ENCODE data around the gene WDR35. TPM values are rescaled to one million over a fixed set of nuclear protein-coding genes. Genes with fewer than 3 reads are reported as not detected.
"Not testable (repeated sequence)": the region's sequence is repeated elsewhere in the genome, so short reads cannot be mapped to it uniquely, and the experiment has no call there.

WDR35 gene
- polyA plus RNA-seq, 4 donors = 21.2 to 30.7 (median 26.8) TPM

- DNase-seq (ENCODE audit: low read depth in 4 of 4, low spot score in 3 of 4) = no peak
These were observed 91.1 kb downstream of the WDR35 start for GRCh38 chr2:19898592-19899329.

GRCh38 chr2:19897623-19898245 is 92.2 kb downstream of the WDR35 start:
- no peak for DNase-seq (ENCODE audit: low read depth in 4 of 4, low spot score in 3 of 4)

- no peak for DNase-seq (ENCODE audit: low read depth in 4 of 4, low spot score in 3 of 4)
These were observed 94.4 kb downstream of the WDR35 start for GRCh38 chr2:19895535-19895934.

- no peak for DNase-seq (ENCODE audit: low read depth in 4 of 4, low spot score in 3 of 4)
These were observed 95.6 kb downstream of the WDR35 start for GRCh38 chr2:19894134-19894792.

DNA sequence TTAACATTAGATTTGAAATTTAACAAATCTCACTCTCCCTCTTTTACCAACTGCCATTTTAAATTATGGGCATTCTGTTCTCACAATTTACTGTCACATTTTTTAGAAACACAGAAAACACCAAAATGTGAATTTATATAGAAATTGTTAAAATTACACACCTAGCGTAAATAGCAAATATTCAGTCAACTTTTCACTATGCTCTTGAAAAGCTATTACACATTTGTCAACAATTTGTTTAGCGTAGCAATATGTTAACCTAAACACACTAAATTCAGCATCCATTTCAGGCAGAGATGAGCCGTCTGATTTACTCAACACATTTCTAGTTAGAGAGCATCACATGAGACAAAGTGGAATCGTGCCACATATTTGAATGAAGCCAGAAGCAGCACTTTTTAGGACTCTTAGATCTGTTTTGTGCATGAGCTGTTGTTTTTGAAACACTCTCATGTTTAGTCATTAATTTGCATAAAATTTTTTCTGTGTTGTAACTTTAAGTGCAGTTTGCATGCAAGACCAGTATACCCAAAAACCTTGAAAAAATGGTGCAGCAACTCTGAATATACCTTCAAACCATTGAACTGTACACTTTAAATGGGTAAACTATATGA is 96.3 kb downstream of the WDR35 start:
- no peak for DNase-seq (ENCODE audit: low read depth in 4 of 4, low spot score in 3 of 4)

DNA sequence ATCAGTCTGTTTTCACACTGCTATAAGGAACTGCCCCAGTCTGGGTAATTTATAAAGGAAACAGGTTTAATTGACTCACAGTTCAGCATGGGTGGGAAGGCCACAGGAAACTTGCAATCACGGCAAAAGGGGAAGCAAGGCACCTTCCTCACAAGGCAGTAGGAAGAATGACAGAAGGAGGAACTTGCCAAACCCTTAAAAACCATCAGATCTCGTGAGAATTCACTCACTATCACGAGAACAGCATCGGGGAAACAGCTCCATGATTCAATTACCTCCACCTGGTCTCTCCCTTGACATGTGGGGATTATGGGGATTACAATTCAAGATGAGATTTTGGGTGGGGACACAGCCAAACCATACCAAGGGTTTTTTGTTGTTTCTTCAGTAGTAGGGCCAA is 97.9 kb downstream of the WDR35 start:
- not testable (repeated sequence) for DNase-seq (ENCODE audit: low read depth in 4 of 4, low spot score in 3 of 4)

DNA sequence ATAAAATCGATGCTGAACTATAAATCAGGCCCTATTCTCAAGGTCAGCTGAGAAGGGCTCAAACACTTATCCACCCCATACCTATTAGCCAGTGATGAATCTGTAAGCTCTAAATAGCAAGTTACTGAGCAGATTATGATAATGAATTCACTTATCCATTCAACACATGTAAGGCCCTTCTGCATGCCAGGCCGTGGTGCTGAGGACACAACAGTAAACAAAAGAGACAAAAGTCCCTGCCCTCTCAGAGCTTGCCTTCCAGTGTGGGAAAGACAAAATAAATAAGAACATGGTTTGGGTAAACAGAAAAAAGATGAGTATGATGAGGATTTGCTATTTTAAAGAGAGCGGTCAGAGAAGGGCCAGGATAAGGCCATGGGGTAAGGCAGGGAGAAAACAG is 99.8 kb downstream of the WDR35 start:
- no peak for DNase-seq (ENCODE audit: low read depth in 4 of 4, low spot score in 3 of 4)

GRCh38 chr2:19888831-19889230 is 101.1 kb downstream of the WDR35 start:
- DNase-seq (ENCODE audit: low read depth in 4 of 4, low spot score in 3 of 4) = no peak

DNA sequence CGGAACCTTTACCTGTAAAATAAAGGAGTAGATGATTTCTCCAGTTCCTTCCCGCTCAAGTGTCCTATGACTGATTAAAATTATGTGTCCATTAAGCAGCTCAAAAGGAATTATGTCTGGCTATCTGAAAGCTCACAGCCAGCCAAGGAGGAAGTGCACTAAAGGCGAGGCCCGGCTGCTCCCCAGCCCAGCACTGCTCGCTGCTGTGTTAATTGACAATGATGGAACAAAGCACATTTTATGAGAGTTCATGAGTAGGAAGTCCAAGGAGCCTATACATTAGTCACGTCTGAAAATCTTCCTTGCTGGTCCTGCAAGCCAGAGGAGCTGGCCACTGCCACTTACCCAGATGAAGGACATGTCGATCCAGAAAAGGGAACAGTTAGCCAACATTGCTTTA is 102.4 kb downstream of the WDR35 start:
- DNase-seq (ENCODE audit: low read depth in 4 of 4, low spot score in 3 of 4) = no peak

DNA sequence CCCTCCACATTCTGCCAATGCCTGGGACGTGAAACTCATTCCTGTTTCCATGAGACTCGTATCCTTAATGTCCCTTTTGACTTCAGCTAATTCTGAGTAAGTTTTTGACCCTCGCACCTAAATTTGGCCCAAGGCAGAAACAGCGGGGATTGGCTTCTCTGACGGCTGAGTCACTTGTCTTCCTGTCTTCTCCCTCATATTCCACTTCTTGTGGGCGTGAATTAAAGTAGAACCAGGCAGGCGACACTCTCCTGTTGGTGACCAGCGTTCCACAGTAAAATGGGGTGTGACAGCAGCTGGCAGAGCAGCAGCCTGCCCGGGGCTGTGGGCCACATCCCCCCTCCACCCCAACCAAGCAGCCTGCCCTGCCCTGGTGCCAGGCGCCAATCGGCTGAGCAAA is 103.6 kb downstream of the WDR35 start:
- DNase-seq (ENCODE audit: low read depth in 4 of 4, low spot score in 3 of 4) = no peak

GRCh38 chr2:19885791-19886190 is 104.1 kb downstream of the WDR35 start:
- no peak for DNase-seq (ENCODE audit: low read depth in 4 of 4, low spot score in 3 of 4)

GRCh38 chr2:19883971-19884720 is 105.8 kb downstream of the WDR35 start:
- no peak for DNase-seq (ENCODE audit: low read depth in 4 of 4, low spot score in 3 of 4)

GRCh38 chr2:19883486-19883885 is 106.4 kb downstream of the WDR35 start:
- DNase-seq (ENCODE audit: low read depth in 4 of 4, low spot score in 3 of 4) = no peak

DNA sequence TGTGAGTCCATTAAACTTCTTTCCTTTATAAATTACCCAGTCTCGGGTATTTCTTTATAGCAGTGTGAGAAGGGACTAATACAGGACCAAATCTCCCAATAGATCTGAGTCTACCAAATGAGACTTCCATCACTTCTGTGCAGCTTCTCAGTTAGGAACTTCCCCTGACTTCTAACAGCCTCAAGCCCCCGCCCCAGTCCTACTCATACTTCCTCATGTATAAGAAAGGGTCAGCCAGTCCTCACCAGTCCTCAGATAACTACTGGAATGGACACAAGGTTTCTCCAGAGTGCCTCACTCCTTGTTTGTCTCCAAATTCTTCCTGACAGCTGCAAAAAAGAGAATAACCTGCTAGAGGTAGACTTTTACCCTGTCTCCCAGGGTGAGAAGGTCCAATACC is 107.6 kb downstream of the WDR35 start:
- no peak for DNase-seq (ENCODE audit: low read depth in 4 of 4, low spot score in 3 of 4)

DNA sequence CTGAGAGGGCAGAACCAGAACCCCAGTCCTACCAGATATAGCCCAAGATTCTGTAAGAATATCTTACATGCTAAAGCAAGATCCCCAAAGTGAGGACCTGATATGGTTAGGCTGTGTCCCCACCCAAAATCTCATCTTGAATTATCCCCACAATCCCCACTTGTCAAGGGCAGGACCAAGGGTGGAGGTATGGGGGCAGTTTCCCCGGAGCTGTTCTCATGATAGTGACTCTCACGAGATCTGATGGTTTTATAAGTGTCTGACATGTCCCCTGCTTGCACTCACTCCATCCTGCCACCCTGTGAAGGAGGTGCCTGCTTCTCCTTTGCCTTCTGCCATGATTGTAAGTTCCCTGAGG is 108.0 kb downstream of the WDR35 start:
- DNase-seq (ENCODE audit: low read depth in 4 of 4, low spot score in 3 of 4) = no peak

- no peak for DNase-seq (ENCODE audit: low read depth in 4 of 4, low spot score in 3 of 4)
These were observed 108.5 kb downstream of the WDR35 start for GRCh38 chr2:19881221-19881907.

DNA sequence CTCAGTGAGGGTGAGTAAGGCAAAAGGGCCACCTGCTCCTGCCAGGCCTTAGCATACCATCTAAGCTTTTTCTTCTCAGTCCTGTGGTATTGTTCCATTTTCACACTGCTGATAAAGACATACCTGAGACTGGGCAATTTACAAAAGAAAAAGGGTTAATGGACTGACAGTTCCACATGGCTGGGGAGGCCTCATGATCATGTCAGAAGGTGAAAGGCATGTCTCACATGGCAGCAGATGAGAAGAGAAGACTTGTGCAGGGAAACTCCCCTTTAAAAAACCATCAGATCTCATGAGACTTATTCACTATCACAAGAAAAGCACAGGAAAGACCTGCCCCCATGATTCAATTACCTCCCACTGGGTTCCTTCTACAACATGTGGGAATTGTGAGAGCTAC is 109.7 kb downstream of the WDR35 start:
- DNase-seq (ENCODE audit: low read depth in 4 of 4, low spot score in 3 of 4) = not testable (repeated sequence)

DNA sequence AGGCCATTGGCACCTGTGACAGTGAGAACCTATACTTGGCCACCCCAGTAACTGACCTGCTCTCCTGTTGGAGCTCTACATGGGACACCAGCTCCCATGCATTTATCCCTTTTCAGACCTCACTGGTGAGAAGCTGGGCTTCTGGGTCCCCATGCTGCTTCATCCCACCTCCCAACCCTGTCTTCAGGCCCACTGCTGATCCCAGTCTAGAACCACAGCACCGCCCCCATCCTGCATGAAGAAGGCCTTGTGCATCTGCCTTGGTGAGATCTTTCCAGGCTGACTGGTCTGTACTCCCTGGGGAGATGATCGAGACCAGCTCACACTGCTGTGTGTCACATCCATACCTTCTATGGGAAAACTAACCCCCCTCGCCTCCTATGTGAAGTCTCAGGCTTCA is 110.8 kb downstream of the WDR35 start:
- DNase-seq (ENCODE audit: low read depth in 4 of 4, low spot score in 3 of 4) = no peak

GRCh38 chr2:19878268-19879046 is 111.4 kb downstream of the WDR35 start:
- DNase-seq (ENCODE audit: low read depth in 4 of 4, low spot score in 3 of 4) = no peak

DNA sequence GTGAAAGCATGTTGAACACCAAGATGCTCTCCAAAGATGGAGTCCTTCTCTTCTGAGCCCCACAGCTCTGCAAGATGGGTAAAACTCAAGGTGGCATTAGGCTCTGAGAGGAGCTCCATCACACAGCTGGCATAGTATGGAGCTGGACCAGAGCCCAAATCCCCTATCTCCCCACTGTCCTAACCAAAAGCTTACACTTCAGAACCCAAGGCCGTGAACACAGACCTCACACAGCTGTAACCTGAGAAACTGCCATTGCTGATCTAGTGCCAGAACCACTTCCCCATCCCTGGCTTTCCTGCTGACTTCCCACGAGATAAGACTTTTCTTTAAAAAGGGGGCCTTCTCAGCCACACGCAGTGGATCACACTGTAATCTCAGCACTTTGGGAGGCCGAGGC is 113.2 kb downstream of the WDR35 start:
- no peak for DNase-seq (ENCODE audit: low read depth in 4 of 4, low spot score in 3 of 4)

All from left renal pelvis (tissue), 4 donors.